H1 (cell line): Measurements from ENCODE around the gene UMAD1. TPM values are rescaled to one million over a fixed set of nuclear protein-coding genes. Genes with fewer than 3 reads are reported as not detected.

Experiments used
- CTCF ChIA-PET: fragments of 300-600 bp; sonication (Branson Sonifier 250); formaldehyde crosslinking; loops from one replicate; lab custom pipeline; 2021; ENCODE audit not compliant: partially characterized antibody; lab: Charles Lee
- POLR2A ChIA-PET: fragments of 300-600 bp; sonication (Branson Sonifier 250); formaldehyde crosslinking; loops from one replicate; lab custom pipeline; 2021; ENCODE audit warnings: inconsistent platforms; ENCODE audit not compliant: partially characterized antibody; lab: Charles Lee
- DNase-seq, 2 experiments: peaks; one replicate each; pipeline versions ENCODE4 v3.0.0 to v3.0.0-alpha.2; 2010 to 2022; ENCODE audit warnings: low spot score in 2 of 2, low read depth in 1 of 2, mixed read lengths in 1 of 2
- FAIRE-seq: peaks from 2 replicates; lab custom pipeline; 2011; peaks lifted over from hg19 to GRCh38; lab: Jason Lieb, UNC
- H2AFZ ChIP-seq: 2 replicates; pipeline ENCODE4 v1.8.1; 2012; ENCODE audit warnings: low read length, inconsistent platforms
- H2AK5ac ChIP-seq: 2 replicates; pipeline ENCODE4 v1.6.1; 2013; ENCODE audit warnings: low read depth, low read length
- H2BK120ac ChIP-seq: replicated peaks from 2 replicates; pipeline ENCODE3; 2013; ENCODE audit warnings: low read depth, low read length, inconsistent platforms
- H2BK12ac ChIP-seq: 2 replicates; pipeline ENCODE4 v1.6.1; 2013; ENCODE audit warnings: low read depth, low read length
- H2BK15ac ChIP-seq: 2 replicates; pipeline ENCODE4 v1.6.1; 2013; ENCODE audit warnings: low read length
- H2BK20ac ChIP-seq: 2 replicates; pipeline ENCODE4 v1.6.1; 2013; ENCODE audit warnings: low read length
- H2BK5ac ChIP-seq: 2 replicates; pipeline ENCODE4 v1.6.1; 2013; ENCODE audit warnings: low read depth, low read length
- H3K14ac ChIP-seq: 2 replicates; pipeline ENCODE4 v1.6.1; 2013; ENCODE audit warnings: inconsistent platforms; ENCODE audit not compliant: insufficient read length
- H3K18ac ChIP-seq: 2 replicates; pipeline ENCODE4 v1.6.1; 2013; ENCODE audit warnings: low read length; ENCODE audit errors: extremely low read depth
- H3K23ac ChIP-seq: 2 replicates; pipeline ENCODE4 v1.6.1; 2013; ENCODE audit warnings: inconsistent platforms; ENCODE audit not compliant: insufficient read length
- H3K23me2 ChIP-seq: 2 replicates; pipeline ENCODE4 v1.6.1; 2013; ENCODE audit warnings: low read depth, low read length
- H3K27ac ChIP-seq: 2 replicates; pipeline ENCODE4 v1.6.1; 2011; ENCODE audit warnings: low read depth, low read length, inconsistent platforms
- H3K27me3 ChIP-seq, 4 experiments: replicated peaks in 1 of 4; 1 replicate in 1 of 4; 2 replicates in 3 of 4; pipeline versions ENCODE4 v1.6.1 to v1.8.1; 2011 to 2013; ENCODE audit warnings: low read length in 3 of 4, mild to moderate bottlenecking in 3 of 4, inconsistent platforms in 2 of 4, mixed read lengths in 2 of 4, moderate library complexity in 1 of 4; ENCODE audit not compliant: control insufficient read depth in 3 of 4, insufficient read depth in 3 of 4; ENCODE audit errors: extremely low read depth in 1 of 4
- H3K36me3 ChIP-seq, 4 experiments: 2 replicates each; pipeline versions ENCODE4 v1.6.1 to v1.8.1; 2011 to 2013; ENCODE audit warnings: mild to moderate bottlenecking in 4 of 4, low read length in 3 of 4, moderate library complexity in 2 of 4, control low read depth in 1 of 4, inconsistent platforms in 1 of 4; ENCODE audit not compliant: insufficient read depth in 4 of 4, control insufficient read depth in 2 of 4
- H3K4ac ChIP-seq: replicated peaks from 2 replicates; pipeline ENCODE3; 2013; ENCODE audit warnings: low read length, low read depth, mixed read lengths, inconsistent platforms; ENCODE audit not compliant: insufficient read length
- H3K4me1 ChIP-seq, 4 experiments: replicated peaks in 1 of 4; 1 replicate in 1 of 4; 2 replicates in 3 of 4; pipeline versions ENCODE4 v1.6.1 to v1.8.1; 2011 to 2013; ENCODE audit warnings: low read length in 3 of 4, inconsistent platforms in 2 of 4, mixed read lengths in 1 of 4; ENCODE audit not compliant: insufficient read depth in 4 of 4, control insufficient read depth in 3 of 4
- H3K4me2 ChIP-seq, 2 experiments: 2 replicates each; pipeline versions ENCODE4 v1.6.1 to v1.8.1; 2011 to 2013; ENCODE audit warnings: low read depth in 2 of 2, low read length in 2 of 2, control low read depth in 1 of 2, inconsistent platforms in 1 of 2, mild to moderate bottlenecking in 1 of 2; ENCODE audit not compliant: insufficient read depth in 1 of 2
- H3K4me3 ChIP-seq, 4 experiments: fragments of 200-600, 300-600 bp in 1 of 4; sonication (generic), shearing (Covaris generic), sonication (Bioruptor Twin) in 1 of 4; 2 replicates each; pipeline versions ENCODE4 v1.5.1 to v1.8.1; 2011 to 2016; ENCODE audit warnings: low read length in 4 of 4, low read depth in 3 of 4, control low read depth in 2 of 4, inconsistent platforms in 2 of 4, mild to moderate bottlenecking in 2 of 4, mixed read lengths in 1 of 4, moderate library complexity in 1 of 4; ENCODE audit not compliant: insufficient read depth in 2 of 4; ENCODE audit errors: extremely low read depth in 1 of 4
- H3K56ac ChIP-seq: replicated peaks from 2 replicates; pipeline ENCODE3; 2013; ENCODE audit warnings: low read depth, mild to moderate bottlenecking, mixed read lengths, low read length, inconsistent platforms; ENCODE audit not compliant: insufficient read length
- H3K79me1 ChIP-seq: 2 replicates; pipeline ENCODE4 v1.6.1; 2013; ENCODE audit warnings: low read depth, low read length, control low read depth
- H3K79me2 ChIP-seq, 2 experiments: 2 replicates each; pipeline versions ENCODE4 v1.6.1 to v1.8.1; 2012 to 2013; ENCODE audit warnings: low read length in 2 of 2, mild to moderate bottlenecking in 2 of 2, inconsistent platforms in 1 of 2; ENCODE audit not compliant: insufficient read depth in 2 of 2, control insufficient read depth in 1 of 2
- H3K9ac ChIP-seq, 4 experiments: replicated peaks in 1 of 4; 1 replicate in 1 of 4; 2 replicates in 3 of 4; pipeline versions ENCODE4 v1.6.1 to v1.8.1; 2011 to 2013; ENCODE audit warnings: low read depth in 3 of 4, low read length in 3 of 4, control low read depth in 2 of 4, mild to moderate bottlenecking in 2 of 4, moderate library complexity in 2 of 4, inconsistent platforms in 1 of 4; ENCODE audit errors: extremely low read depth in 1 of 4
- H3K9me3 ChIP-seq, 2 experiments: 2 replicates each; pipeline versions ENCODE4 v1.6.1 to v1.8.1; 2012 to 2013; ENCODE audit warnings: mild to moderate bottlenecking in 2 of 2, moderate library complexity in 2 of 2, control low read depth in 1 of 2, inconsistent platforms in 1 of 2, low read depth in 1 of 2, low read length in 1 of 2, mixed read lengths in 1 of 2; ENCODE audit not compliant: insufficient read depth in 2 of 2
- H4K20me1 ChIP-seq, 2 experiments: replicated peaks in 1 of 2; 2 replicates each; pipeline versions ENCODE3 to v1.8.1; 2011 to 2013; ENCODE audit warnings: inconsistent platforms in 2 of 2, low read length in 2 of 2, mild to moderate bottlenecking in 1 of 2; ENCODE audit not compliant: insufficient read depth in 2 of 2, control insufficient read depth in 1 of 2
- H4K5ac ChIP-seq: 2 replicates; pipeline ENCODE4 v1.6.1; 2013; ENCODE audit warnings: low read length, low read depth, mixed read lengths, inconsistent platforms; ENCODE audit not compliant: insufficient read length
- H4K8ac ChIP-seq: 2 replicates; pipeline ENCODE4 v1.8.0; 2013; ENCODE audit warnings: mild to moderate bottlenecking, moderate library complexity, low read length, inconsistent platforms; ENCODE audit not compliant: insufficient read depth; ENCODE audit errors: extremely low read depth
- H4K91ac ChIP-seq: replicated peaks from 2 replicates; pipeline ENCODE3; 2013; ENCODE audit warnings: low read length, mixed read lengths, inconsistent platforms; ENCODE audit not compliant: insufficient read length
- ASH2L ChIP-seq: fragments of 200-600, 300-600 bp; sonication (generic); IDR thresholded peaks from one replicate; pipeline ENCODE4 v1.7.1; 2017; ENCODE audit warnings: low read length
- SUZ12 ChIP-seq: fragments of 200-600 bp; sonication (generic); IDR thresholded peaks from 2 replicates; pipeline ENCODE4 v1.6.1; 2012; ENCODE audit warnings: mild to moderate bottlenecking, inconsistent platforms, low read length, moderate library complexity, mixed read lengths
- TCF12 ChIP-seq: IDR thresholded peaks from 2 replicates; pipeline ENCODE4 v1.6.1; 2011; ENCODE audit warnings: low read depth, mild to moderate bottlenecking, low read length
- TEAD4 ChIP-seq: IDR thresholded peaks from 2 replicates; pipeline ENCODE4 v1.6.1; 2012; ENCODE audit warnings: low read depth, low read length, inconsistent platforms, mixed read lengths
- polyA plus RNA-seq, 7 experiments: library from polyadenylated mRNA; depleted of rRNA in 3 of 7; stranded (reverse) in 5 of 7; unstranded in 2 of 7; fragments of >200 nt in 5 of 7; fragments of 200-250 nt in 2 of 7; gene quantifications; 1 replicate in 5 of 7; 2 replicates in 1 of 7; 4 replicates in 1 of 7; pipeline versions ENCODE4 v1.2.1 to v1.2.3, GENCODE V29; 2011 to 2013; ENCODE audit warnings: missing spikeins in 2 of 7, mixed read lengths in 2 of 7
- total RNA-seq: library from RNA; stranded (reverse); fragmentation: NEBNext Ultra II Directional; extraction: Animal tissue kit (Norgen Biotek cat#: 25700); gene quantifications from 2 replicates; pipeline ENCODE4 v1.2.1, GENCODE V29; 2021
- TF ChIP-seq, protein P1 (sequence below): IDR thresholded peaks from 2 replicates; pipeline ENCODE4 v1.6.1; 2012; ENCODE audit warnings: low read length, inconsistent platforms

UMAD1 gene
- total and polyA plus RNA-seq, 2 of the 8 experiments (the other 6 are each of a cell fraction or from before 2014, with no cell fraction given): 10.4 to 12.3 TPM

DNA sequence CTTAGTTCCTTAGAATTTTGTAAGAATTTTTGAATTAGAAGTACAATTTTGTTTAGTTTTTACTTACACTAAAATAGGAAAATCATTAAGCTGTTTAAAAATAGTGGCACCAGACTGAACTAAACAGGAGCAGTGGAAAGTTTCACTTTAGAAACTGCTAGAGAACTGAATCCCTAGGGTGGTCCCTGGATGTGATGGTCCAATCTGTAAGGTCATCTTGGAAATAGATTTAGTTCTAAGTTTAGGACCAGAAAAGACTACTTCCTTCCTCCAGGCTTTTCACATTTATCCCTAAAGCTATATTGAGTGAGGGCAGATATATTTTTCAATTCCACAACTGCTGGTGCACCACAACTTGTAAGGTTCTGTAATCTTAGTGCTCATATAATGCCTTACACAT lies 58.8 kb downstream of the UMAD1 start:
- Histone ChIP-seq H2BK120ac (no peak overlapping the region), H3K4me2 (no peak overlapping the region), H3K4me1 (no peaks in the 10 kb centered on the region), H3K14ac (no peak overlapping the region), H3K56ac (no peak overlapping the region), H2AFZ (no peak overlapping the region), H4K91ac (no peak overlapping the region), H3K9ac (no peak overlapping the region), H3K27ac (no peak overlapping the region), H2BK12ac (no peak overlapping the region), H2AK5ac (no peak overlapping the region), H3K23me2 (no peaks in the 10 kb centered on the region), H3K18ac (no peak overlapping the region), H4K8ac (no peak overlapping the region), H2BK20ac (no peak overlapping the region), H3K79me1 (no peaks in the 10 kb centered on the region), H3K36me3 (no peaks in the 10 kb centered on the region), H3K79me2 (no peaks in the 10 kb centered on the region), H4K20me1 (no peaks in the 10 kb centered on the region), H2BK15ac (no peak overlapping the region), H3K27me3 (no peaks in the 10 kb centered on the region), H4K5ac (no peak overlapping the region), H3K9me3 (no peaks in the 10 kb centered on the region), H3K23ac (no peak overlapping the region), H3K4me3 (no peak overlapping the region), H2BK5ac (no peak overlapping the region), H3K4ac (no peak overlapping the region)
- ChIA-PET CTCF (interaction anchor here (0.8 to 2.1 kb wide), 2 partner anchors 18 kb away, joined by 3 to 7 read pairs; no protein-coding TSS in a partner anchor), POLR2A (no interaction called here)
- FAIRE-seq (no peak), DNase-seq (no peak)
- TF ChIP-seq TEAD4 (no peak), TCF12 (no peak), ASH2L (no peak), SUZ12 (no peak)
- TF ChIP-seq, protein P1, sequence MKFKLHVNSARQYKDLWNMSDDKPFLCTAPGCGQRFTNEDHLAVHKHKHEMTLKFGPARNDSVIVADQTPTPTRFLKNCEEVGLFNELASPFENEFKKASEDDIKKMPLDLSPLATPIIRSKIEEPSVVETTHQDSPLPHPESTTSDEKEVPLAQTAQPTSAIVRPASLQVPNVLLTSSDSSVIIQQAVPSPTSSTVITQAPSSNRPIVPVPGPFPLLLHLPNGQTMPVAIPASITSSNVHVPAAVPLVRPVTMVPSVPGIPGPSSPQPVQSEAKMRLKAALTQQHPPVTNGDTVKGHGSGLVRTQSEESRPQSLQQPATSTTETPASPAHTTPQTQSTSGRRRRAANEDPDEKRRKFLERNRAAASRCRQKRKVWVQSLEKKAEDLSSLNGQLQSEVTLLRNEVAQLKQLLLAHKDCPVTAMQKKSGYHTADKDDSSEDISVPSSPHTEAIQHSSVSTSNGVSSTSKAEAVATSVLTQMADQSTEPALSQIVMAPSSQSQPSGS: no peak
